Panc1 (cell line): ENCODE results near the gene CANT1. TPM values are rescaled to one million over a fixed set of nuclear protein-coding genes. Genes with fewer than 3 reads are reported as not detected.

Experiments used
- ATAC-seq: fragments of 200-7000 bp; cut with Tn5 transposase; 2 replicates; pipeline ENCODE4 v1.9.1; 2020; ENCODE audit warnings: mild to moderate bottlenecking, moderate library complexity
- BruUV-seq: library from RNA; stranded (reverse); fragments of 400-500 nt; replicated peaks from 2 replicates; lab custom pipeline; 2021; lab: Mats Ljungman, UMichigan
- CTCF ChIA-PET: fragments of 300-600 bp; sonication (Branson Sonifier 250); formaldehyde crosslinking; loops from one replicate; lab custom pipeline; 2022; ENCODE audit warnings: antibody characterized with exemption; lab: Charles Lee
- POLR2A ChIA-PET: fragments of 300-600 bp; sonication (Branson Sonifier 250); formaldehyde crosslinking; loops from one replicate; lab custom pipeline; 2022; ENCODE audit warnings: antibody characterized with exemption; lab: Charles Lee
- DNase-seq: peaks from one replicate; pipeline ENCODE4 v3.0.0-alpha.2; 2010; ENCODE audit warnings: low read depth, low spot score
- H3K27ac ChIP-seq: 2 replicates; pipeline ENCODE4 v1.5.1; 2011; ENCODE audit warnings: mild to moderate bottlenecking, low read length, inconsistent platforms
- H3K27me3 ChIP-seq: fragments of 200-500 bp; sonication (Bioruptor generic); 2 replicates; pipeline ENCODE4 v1.6.0; 2014; ENCODE audit warnings: low read length, inconsistent platforms; ENCODE audit not compliant: control insufficient read depth, insufficient read depth
- H3K36me3 ChIP-seq: fragments of 200-500 bp; sonication (Bioruptor generic); 2 replicates; pipeline ENCODE4 v1.5.1; 2014; ENCODE audit warnings: inconsistent platforms, mild to moderate bottlenecking, low read length, moderate library complexity; ENCODE audit not compliant: control insufficient read depth, insufficient read depth
- H3K4me1 ChIP-seq: 2 replicates; pipeline ENCODE4 v1.5.1; 2011; ENCODE audit warnings: inconsistent platforms, mild to moderate bottlenecking, low read length, moderate library complexity; ENCODE audit not compliant: control insufficient read depth, insufficient read depth
- H3K4me3 ChIP-seq, 2 experiments: 2 replicates each; pipeline ENCODE4 v1.5.1; 2011 to 2012; ENCODE audit warnings: low read depth in 2 of 2, low read length in 2 of 2, mild to moderate bottlenecking in 2 of 2, inconsistent platforms in 1 of 2, moderate library complexity in 1 of 2
- H3K9me3 ChIP-seq: fragments of 200-500 bp; sonication (Bioruptor generic); 2 replicates; pipeline ENCODE4 v1.5.1; 2014; ENCODE audit warnings: low read depth, mild to moderate bottlenecking, inconsistent platforms, low read length, moderate library complexity; ENCODE audit not compliant: control insufficient read depth, insufficient read depth
- POLR2AphosphoS5 ChIP-seq: IDR thresholded peaks from 2 replicates; pipeline ENCODE4 v1.6.1; 2012; ENCODE audit warnings: mild to moderate bottlenecking, low read depth, low read length, moderate library complexity
- REST ChIP-seq, 2 experiments: IDR thresholded peaks; 2 replicates each; pipeline ENCODE4 v1.6.1; 2011 to 2012; ENCODE audit warnings: low read depth in 2 of 2, control low read depth in 1 of 2, low read length in 1 of 2, mild to moderate bottlenecking in 1 of 2, moderate library complexity in 1 of 2; ENCODE audit not compliant: insufficient read depth in 1 of 2
- SIN3A ChIP-seq: IDR thresholded peaks from 2 replicates; pipeline ENCODE4 v1.6.1; 2012; ENCODE audit warnings: low read depth, mild to moderate bottlenecking, low read length, moderate library complexity, borderline replicate concordance; ENCODE audit not compliant: insufficient read depth
- TCF7L2 ChIP-seq: IDR thresholded peaks from 2 replicates; pipeline ENCODE4 v1.6.1; 2011; ENCODE audit warnings: mild to moderate bottlenecking, low read depth, low read length, inconsistent platforms
- in situ Hi-C: cut with HindIII; loops from 2 replicates; pipeline ENCODE4 v1.10.0; 2016; ENCODE audit warnings: low sequenced_read_pairs, low pct_unique_long_range_greater_than_20kb
- intact Hi-C: fragments of 100-400 bp; cut with micrococcal nuclease; formaldehyde crosslinking; loops from one replicate; pipeline ENCODE4 v1.10.0; 2022; ENCODE audit not compliant: unreplicated experiment
- total RNA-seq: library from RNA; stranded (reverse); gene quantifications from one replicate; pipeline ENCODE4 v1.2.1, GENCODE V29; 2021; ENCODE audit not compliant: unreplicated experiment
- TF ChIP-seq, protein P1 (sequence below): fragments of 450-650 bp; IDR thresholded peaks from 2 replicates; pipeline ENCODE4 v1.5.1; 2017; ENCODE audit warnings: mild to moderate bottlenecking

The CANT1 gene
- total RNA-seq, 1 experiment from 2014 or later = 160 TPM

GRCh38 chr17:79033046-79033616 is 23.6 kb upstream of the CANT1 start:
- Histone ChIP-seq H3K4me3 (no peak overlapping the region), H3K27ac (no peak overlapping the region), H3K36me3 (no peaks in the 10 kb centered on the region), H3K9me3 (no peaks in the 10 kb centered on the region), H3K4me1 (peaks cover 6% of the 10 kb centered on the region), H3K27me3 (peaks cover 3% of the 10 kb centered on the region)
- intact Hi-C loops (no loop called here), in situ Hi-C loops (no loop called here)
- DNase-seq (no peak), ATAC-seq (no peak)
- ChIA-PET CTCF (interaction anchor here (0.5 to 0.6 kb wide), 2 partner anchors 196 to 359 kb away, joined by 3 to 6 read pairs; no protein-coding TSS in a partner anchor), POLR2A (no interaction called here)
- TF ChIP-seq, protein P1, sequence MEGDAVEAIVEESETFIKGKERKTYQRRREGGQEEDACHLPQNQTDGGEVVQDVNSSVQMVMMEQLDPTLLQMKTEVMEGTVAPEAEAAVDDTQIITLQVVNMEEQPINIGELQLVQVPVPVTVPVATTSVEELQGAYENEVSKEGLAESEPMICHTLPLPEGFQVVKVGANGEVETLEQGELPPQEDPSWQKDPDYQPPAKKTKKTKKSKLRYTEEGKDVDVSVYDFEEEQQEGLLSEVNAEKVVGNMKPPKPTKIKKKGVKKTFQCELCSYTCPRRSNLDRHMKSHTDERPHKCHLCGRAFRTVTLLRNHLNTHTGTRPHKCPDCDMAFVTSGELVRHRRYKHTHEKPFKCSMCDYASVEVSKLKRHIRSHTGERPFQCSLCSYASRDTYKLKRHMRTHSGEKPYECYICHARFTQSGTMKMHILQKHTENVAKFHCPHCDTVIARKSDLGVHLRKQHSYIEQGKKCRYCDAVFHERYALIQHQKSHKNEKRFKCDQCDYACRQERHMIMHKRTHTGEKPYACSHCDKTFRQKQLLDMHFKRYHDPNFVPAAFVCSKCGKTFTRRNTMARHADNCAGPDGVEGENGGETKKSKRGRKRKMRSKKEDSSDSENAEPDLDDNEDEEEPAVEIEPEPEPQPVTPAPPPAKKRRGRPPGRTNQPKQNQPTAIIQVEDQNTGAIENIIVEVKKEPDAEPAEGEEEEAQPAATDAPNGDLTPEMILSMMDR = no peak
- TF ChIP-seq SIN3A = no peak
- no peak for TF ChIP-seq TCF7L2
- TF ChIP-seq REST (IDR thresholded peaks at IDR 0.05; ENCODE audit: insufficient read depth in 1 of 2, low read depth in 2 of 2, low read length in 1 of 2) = no peak
- TF ChIP-seq POLR2AphosphoS5 = no peak
- no TSS peak for BruUV-seq

DNA sequence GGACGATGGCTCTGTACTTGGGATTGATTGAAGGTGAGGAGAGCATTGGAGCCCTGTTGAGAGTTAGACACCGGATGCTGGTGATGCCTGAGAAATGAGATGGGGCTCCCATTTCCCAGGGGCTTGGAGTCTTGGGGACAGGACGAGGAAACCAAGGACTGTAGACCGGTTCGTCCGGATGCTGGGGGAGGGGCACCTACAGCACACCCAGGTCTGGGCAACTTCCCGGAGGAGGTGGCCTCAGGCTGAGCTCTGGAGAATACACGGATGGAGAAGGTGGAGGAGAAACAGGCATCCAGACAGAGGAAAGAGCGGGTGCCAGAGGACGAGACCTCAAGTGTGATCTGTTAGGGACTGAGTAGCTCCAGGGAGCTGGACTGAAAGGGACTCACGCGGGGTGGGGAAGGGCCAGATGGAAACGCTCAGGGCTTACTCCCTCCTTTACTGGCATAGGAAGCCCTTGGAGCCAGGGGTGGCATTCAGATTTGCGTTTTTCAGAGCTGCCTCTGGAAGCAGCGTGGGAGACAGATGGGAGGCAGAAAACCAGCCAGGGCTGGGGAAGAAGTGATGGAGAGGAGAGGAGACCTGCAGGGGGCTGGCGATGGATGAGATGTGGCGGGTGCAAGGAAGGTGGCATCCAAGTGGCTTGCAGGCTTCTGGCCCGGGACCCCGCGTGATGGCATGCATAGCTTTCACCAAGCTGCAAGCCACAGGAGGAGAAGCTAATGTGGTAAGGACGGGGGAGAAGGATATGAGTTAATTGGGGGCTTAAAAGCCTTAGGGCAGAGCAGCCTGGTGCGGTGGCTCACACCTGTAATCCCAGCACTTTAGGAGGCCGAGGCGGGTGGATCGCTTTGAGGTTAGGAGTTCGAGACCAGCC is 22.7 kb upstream of the CANT1 start:
- DNase-seq = no peak
- POLR2A ChIA-PET = no interaction called here
- BruUV-seq = no TSS peak

More for the DNA sequence above, 22.7 kb upstream of the CANT1 start:
- Histone ChIP-seq H3K36me3 (no peaks in the 10 kb centered on the region), H3K27ac (no peak overlapping the region), H3K27me3 (peaks cover 6% of the 10 kb centered on the region), H3K4me1 (peaks cover 15% of the 10 kb centered on the region), H3K4me3 (no peak overlapping the region), H3K9me3 (no peaks in the 10 kb centered on the region)
- ATAC-seq = no peak
- intact Hi-C loops (no loop called here), in situ Hi-C loops (no loop called here)
- TF ChIP-seq TCF7L2 (no peak), POLR2AphosphoS5 (no peak), REST (IDR thresholded peaks at IDR 0.05; ENCODE audit: insufficient read depth in 1 of 2, low read depth in 2 of 2, low read length in 1 of 2) (no peak), SIN3A (no peak)
- TF ChIP-seq, protein P1 = no peak
- CTCF ChIA-PET = interaction anchor here (0.5 to 0.6 kb wide), 2 partner anchors 197 to 360 kb away, joined by 3 to 6 read pairs; no protein-coding TSS in a partner anchor
